Activated B cell treated with CpG ODN at 0.5 μM for 24 hours (primary cell): Measurements from ENCODE around the gene TAF4. TPM values are rescaled to one million over a fixed set of nuclear protein-coding genes. Genes with fewer than 3 reads are reported as not detected.

ENCODE experiments used
- ATAC-seq: fragments of 200-7000 bp; cut with Tn5 transposase; one replicate; pipeline ENCODE4 v1.10.0; 2021; ENCODE audit warnings: low read depth, mild to moderate bottlenecking, moderate library complexity
- CTCF ChIA-PET: fragments of 350-600 bp; sonication (Branson Sonifier 250); formaldehyde crosslinking; loops from one replicate; lab custom pipeline; 2021; ENCODE audit warnings: antibody characterized with exemption; lab: Charles Lee
- POLR2A ChIA-PET: fragments of 350-600 bp; sonication (Branson Sonifier 250); formaldehyde crosslinking; loops from one replicate; lab custom pipeline; 2021; ENCODE audit warnings: antibody characterized with exemption; lab: Charles Lee
- DNase-seq: peaks from one replicate; pipeline ENCODE4 v3.0.0; 2022
- H3K27ac Mint-ChIP-seq: one replicate; pipeline ENCODE4 v1.8.0; 2020; ENCODE audit warnings: mixed read lengths
- H3K27me3 Mint-ChIP-seq: one replicate; pipeline ENCODE4 v1.8.0; 2021; ENCODE audit warnings: mixed read lengths
- H3K36me3 Mint-ChIP-seq: one replicate; pipeline ENCODE4 v1.8.0; 2021; ENCODE audit warnings: low read depth, mixed read lengths
- H3K4me1 Mint-ChIP-seq: one replicate; pipeline ENCODE4 v1.8.0; 2021; ENCODE audit warnings: mixed read lengths
- H3K4me3 Mint-ChIP-seq: one replicate; pipeline ENCODE4 v1.8.0; 2020; ENCODE audit warnings: mild to moderate bottlenecking, mixed read lengths
- H3K9me3 Mint-ChIP-seq: one replicate; pipeline ENCODE4 v1.8.0; 2020; ENCODE audit warnings: mixed read lengths
- intact Hi-C: fragments of 100-400 bp; cut with micrococcal nuclease; formaldehyde crosslinking; loops from one replicate; pipeline ENCODE4 v1.15.1; 2024
- total RNA-seq: library from RNA; stranded (reverse); gene quantifications from 2 replicates; pipeline ENCODE4 v1.2.3, GENCODE V29; 2022
- TF ChIP-seq, protein P1 (sequence below): fragments of 200-600 bp; IDR thresholded peaks from one replicate; pipeline ENCODE4 v1.8.0; 2022; ENCODE audit warnings: antibody characterized with exemption, mild to moderate bottlenecking

TAF4 gene
- total RNA-seq, 1 donor from 2014 or later: 26.9 TPM

GRCh38 chr20:61932711-61933480 lies 132.8 kb downstream of the TAF4 start:
- no peak for ATAC-seq
- Mint-ChIP-seq H3K9me3 (no peaks in the 10 kb centered on the region), H3K27ac (no peak overlapping the region), H3K4me3 (no peak overlapping the region), H3K36me3 (no peaks in the 10 kb centered on the region), H3K4me1 (no peaks in the 10 kb centered on the region), H3K27me3 (no peaks in the 10 kb centered on the region)
- intact Hi-C loops: no loop called here
- ChIA-PET CTCF (no interaction called here), POLR2A (no interaction called here)
- TF ChIP-seq, protein P1, sequence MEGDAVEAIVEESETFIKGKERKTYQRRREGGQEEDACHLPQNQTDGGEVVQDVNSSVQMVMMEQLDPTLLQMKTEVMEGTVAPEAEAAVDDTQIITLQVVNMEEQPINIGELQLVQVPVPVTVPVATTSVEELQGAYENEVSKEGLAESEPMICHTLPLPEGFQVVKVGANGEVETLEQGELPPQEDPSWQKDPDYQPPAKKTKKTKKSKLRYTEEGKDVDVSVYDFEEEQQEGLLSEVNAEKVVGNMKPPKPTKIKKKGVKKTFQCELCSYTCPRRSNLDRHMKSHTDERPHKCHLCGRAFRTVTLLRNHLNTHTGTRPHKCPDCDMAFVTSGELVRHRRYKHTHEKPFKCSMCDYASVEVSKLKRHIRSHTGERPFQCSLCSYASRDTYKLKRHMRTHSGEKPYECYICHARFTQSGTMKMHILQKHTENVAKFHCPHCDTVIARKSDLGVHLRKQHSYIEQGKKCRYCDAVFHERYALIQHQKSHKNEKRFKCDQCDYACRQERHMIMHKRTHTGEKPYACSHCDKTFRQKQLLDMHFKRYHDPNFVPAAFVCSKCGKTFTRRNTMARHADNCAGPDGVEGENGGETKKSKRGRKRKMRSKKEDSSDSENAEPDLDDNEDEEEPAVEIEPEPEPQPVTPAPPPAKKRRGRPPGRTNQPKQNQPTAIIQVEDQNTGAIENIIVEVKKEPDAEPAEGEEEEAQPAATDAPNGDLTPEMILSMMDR: no peak
- peak; percentile 9 for DNase-seq

DNA sequence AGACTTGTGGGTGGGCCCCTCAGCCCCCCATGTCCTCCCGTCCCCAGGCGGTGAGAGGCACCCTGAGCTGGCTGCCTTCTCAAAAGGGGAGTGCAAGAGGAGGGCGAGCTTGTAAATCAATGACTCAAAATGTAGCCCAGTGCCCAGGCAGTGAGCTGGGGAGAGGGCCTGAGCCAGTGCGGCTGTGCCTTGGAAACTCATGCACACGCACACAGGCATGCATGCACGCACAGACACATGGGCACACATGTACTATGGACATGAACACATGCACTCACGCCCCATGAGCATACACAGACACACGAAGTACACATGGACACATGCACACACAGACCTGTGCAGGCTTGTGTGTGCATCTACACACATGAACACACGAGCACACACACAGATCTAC lies 133.5 kb downstream of the TAF4 start:
- intact Hi-C loops: no loop called here
- Mint-ChIP-seq H3K9me3 (no peaks in the 10 kb centered on the region), H3K4me1 (no peaks in the 10 kb centered on the region), H3K36me3 (no peaks in the 10 kb centered on the region), H3K27ac (no peak overlapping the region), H3K4me3 (no peak overlapping the region), H3K27me3 (no peaks in the 10 kb centered on the region)
- no peak for ATAC-seq
- ChIA-PET CTCF (no interaction called here), POLR2A (no interaction called here)
- TF ChIP-seq, protein P1: no peak
- DNase-seq: peak; percentile 2

- no peaks in the 10 kb centered on the region for H3K36me3 Mint-ChIP-seq
- no peaks in the 10 kb centered on the region for H3K4me1 Mint-ChIP-seq
- TF ChIP-seq, protein P1: no peak
- H3K27ac Mint-ChIP-seq: no peak overlapping the region
- no peak overlapping the region for H3K4me3 Mint-ChIP-seq
- DNase-seq (peak; percentile 6), ATAC-seq (no peak)
- H3K9me3 Mint-ChIP-seq: no peaks in the 10 kb centered on the region
- intact Hi-C loops: no loop called here
- CTCF ChIA-PET: no interaction called here
- POLR2A ChIA-PET: no interaction called here
- H3K27me3 Mint-ChIP-seq: no peaks in the 10 kb centered on the region
These were observed 134.0 kb downstream of the TAF4 start for GRCh38 chr20:61931476-61932198.

DNA sequence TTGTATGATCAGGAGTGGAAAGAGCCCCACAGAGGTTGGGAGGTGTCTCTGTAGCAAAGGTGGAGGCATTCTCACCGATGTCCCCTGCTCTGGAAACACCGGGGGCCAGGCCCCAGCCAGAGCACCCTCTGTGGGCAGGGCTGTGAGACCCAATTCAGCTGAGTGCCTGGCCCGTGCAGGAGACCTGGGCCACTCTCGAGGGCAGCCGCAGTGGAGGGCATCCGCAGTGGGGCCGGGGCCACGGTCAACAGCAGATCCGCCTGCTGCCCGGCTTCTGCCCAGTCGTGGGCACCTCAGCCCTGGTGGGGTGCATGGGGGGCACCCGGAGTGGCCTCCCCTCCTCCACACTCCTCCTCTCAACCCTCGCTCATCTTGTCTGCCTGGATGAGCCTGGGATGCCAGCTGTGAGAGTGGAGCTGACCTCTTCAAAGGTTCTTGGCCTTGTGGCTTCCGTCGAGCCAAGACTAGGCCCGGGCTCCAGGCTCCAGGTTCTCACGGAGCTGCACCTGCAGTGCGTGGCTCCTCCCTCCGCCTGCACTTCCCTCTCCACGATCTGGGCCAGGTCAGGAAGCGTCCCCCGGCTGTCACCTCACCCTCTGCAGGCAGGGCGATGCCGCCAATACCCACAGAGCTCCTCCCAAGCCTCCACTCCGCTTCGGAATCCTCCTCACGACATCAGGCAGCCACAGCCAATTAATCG lies 134.8 kb downstream of the TAF4 start:
- H3K27me3 Mint-ChIP-seq: no peaks in the 10 kb centered on the region
- H3K4me3 Mint-ChIP-seq: no peak overlapping the region
- POLR2A ChIA-PET: no interaction called here
- intact Hi-C loops: no loop called here
- ATAC-seq (no peak), DNase-seq (peak; percentile 10)
- TF ChIP-seq, protein P1: no peak
- H3K36me3 Mint-ChIP-seq: no peaks in the 10 kb centered on the region
- H3K4me1 Mint-ChIP-seq: no peaks in the 10 kb centered on the region
- H3K9me3 Mint-ChIP-seq: no peaks in the 10 kb centered on the region
- H3K27ac Mint-ChIP-seq: no peak overlapping the region
- CTCF ChIA-PET: no interaction called here
